DND-41 (cell line): ENCODE results near the gene HECTD4.

ENCODE experiments used
- EZH2 ChIP-seq: IDR thresholded peaks from 3 replicates; pipeline ENCODE4 v1.6.1; 2012; ENCODE audit warnings: borderline replicate concordance, low read depth, mild to moderate bottlenecking, moderate library complexity, low read length, inconsistent platforms; ENCODE audit not compliant: severe bottlenecking
- TF ChIP-seq, protein P1 (sequence below): IDR thresholded peaks from 2 replicates; pipeline ENCODE4 v1.5.1; 2012; ENCODE audit warnings: borderline replicate concordance, low read length, moderate library complexity, mild to moderate bottlenecking; ENCODE audit not compliant: poor library complexity, severe bottlenecking; ENCODE audit errors: extremely low read depth

DNA sequence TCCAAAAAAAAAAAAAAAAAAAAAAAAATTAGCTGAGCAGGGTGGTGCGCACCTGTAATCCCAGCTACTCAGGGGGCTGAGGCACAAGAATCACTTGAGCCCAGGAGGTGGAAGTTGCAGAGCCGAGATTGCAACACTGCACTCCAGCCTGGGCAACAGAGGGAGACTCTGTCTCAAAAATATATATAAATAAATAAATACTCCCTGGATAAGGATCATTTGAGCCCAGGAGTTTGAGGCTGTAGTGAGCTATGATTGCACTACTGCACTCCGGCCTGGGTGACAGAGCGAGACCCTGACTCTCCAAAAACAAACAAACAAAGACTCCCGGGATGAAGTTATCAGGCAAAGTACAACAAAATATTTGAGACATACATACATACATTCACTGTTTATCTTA, 270.3 kb downstream of the HECTD4 start:
- TF ChIP-seq, protein P1, sequence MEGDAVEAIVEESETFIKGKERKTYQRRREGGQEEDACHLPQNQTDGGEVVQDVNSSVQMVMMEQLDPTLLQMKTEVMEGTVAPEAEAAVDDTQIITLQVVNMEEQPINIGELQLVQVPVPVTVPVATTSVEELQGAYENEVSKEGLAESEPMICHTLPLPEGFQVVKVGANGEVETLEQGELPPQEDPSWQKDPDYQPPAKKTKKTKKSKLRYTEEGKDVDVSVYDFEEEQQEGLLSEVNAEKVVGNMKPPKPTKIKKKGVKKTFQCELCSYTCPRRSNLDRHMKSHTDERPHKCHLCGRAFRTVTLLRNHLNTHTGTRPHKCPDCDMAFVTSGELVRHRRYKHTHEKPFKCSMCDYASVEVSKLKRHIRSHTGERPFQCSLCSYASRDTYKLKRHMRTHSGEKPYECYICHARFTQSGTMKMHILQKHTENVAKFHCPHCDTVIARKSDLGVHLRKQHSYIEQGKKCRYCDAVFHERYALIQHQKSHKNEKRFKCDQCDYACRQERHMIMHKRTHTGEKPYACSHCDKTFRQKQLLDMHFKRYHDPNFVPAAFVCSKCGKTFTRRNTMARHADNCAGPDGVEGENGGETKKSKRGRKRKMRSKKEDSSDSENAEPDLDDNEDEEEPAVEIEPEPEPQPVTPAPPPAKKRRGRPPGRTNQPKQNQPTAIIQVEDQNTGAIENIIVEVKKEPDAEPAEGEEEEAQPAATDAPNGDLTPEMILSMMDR, result no peak
- no peak for TF ChIP-seq EZH2
